Ovary (tissue), 9 donors: Measurements from ENCODE around the gene MIEF1. TPM values are rescaled to one million over a fixed set of nuclear protein-coding genes. Genes with fewer than 3 reads are reported as not detected.

Experiments used
- DNase-seq, 5 donors: peaks; one replicate each; pipeline ENCODE4 v3.0.0-alpha.2; 2019 to 2020
- H3K27ac ChIP-seq, 2 donors: fragments of 200-600 bp; one replicate each; pipeline versions ENCODE4 v1.5.1 to v1.8.0; 2019 to 2022
- H3K27me3 ChIP-seq: fragments of 200-600 bp; one replicate; pipeline ENCODE4 v1.8.0; 2022
- H3K36me3 ChIP-seq: fragments of 200-600 bp; sonication (generic); one replicate; pipeline ENCODE4 v1.5.1; 2019
- H3K4me1 ChIP-seq: one replicate; pipeline ENCODE4 v1.8.1; 2013; ENCODE audit warnings: mild to moderate bottlenecking, moderate library complexity; ENCODE audit not compliant: insufficient read depth
- H3K4me3 ChIP-seq: fragments of 200-600 bp; sonication (generic); one replicate; pipeline ENCODE4 v1.5.1; 2017
- H3K9me3 ChIP-seq, 2 donors: fragments of 200-600 bp in 1 of 2; sonication (generic) in 1 of 2; one replicate each; pipeline versions ENCODE4 v1.5.1 to v1.8.1; 2013 to 2019; ENCODE audit warnings: mild to moderate bottlenecking in 1 of 2, moderate library complexity in 1 of 2
- EP300 ChIP-seq: sonication (generic); formaldehyde crosslinking; IDR thresholded peaks from one replicate; pipeline ENCODE4 v1.6.1; 2017; ENCODE audit warnings: antibody characterized with exemption
- POLR2A ChIP-seq: fragments of 450-650 bp; IDR thresholded peaks from one replicate; pipeline ENCODE4 v1.6.1; 2017; ENCODE audit warnings: antibody characterized with exemption, mild to moderate bottlenecking, moderate library complexity
- WGBS, 3 donors: extraction: QIAGEN DNeasy Blood & Tissue Kit in 1 of 3; methylation state at CpG; one replicate each; pipeline versions ENCODE4 v1.1.5 to v1.1.7; 2013 to 2017; 5-methylcytosine and 5-hydroxymethylcytosine counted together
- intact Hi-C, 4 donors: fragments of 100-400 bp; cut with DNase I; formaldehyde crosslinking; loops; one replicate each; pipeline versions ENCODE4 v1.11.0 to v1.15.1; 2022 to 2023
- polyA plus RNA-seq, 2 donors: library from polyadenylated mRNA; stranded (reverse); fragments of 200-250 nt in 1 of 2; fragments of 350-450 nt in 1 of 2; fragmentation: Illumina TruSeq in 1 of 2; extraction: RNeasy Lipid Tissue Mini Kit (QIAGEN cat#74804) in 1 of 2; gene quantifications; one replicate each; pipeline ENCODE4 v1.2.3, GENCODE V29; 2013 to 2014
- total RNA-seq, 7 donors: library from RNA; depleted of rRNA in 2 of 7; stranded (reverse); fragments of >200 nt in 2 of 7; fragmentation: NEBNext Ultra II Directional in 3 of 7; extraction: Animal tissue kit (Norgen Biotek cat#: 25700) in 3 of 7; gene quantifications; one replicate each; pipeline versions ENCODE4 v1.1.0 to v1.2.4, GENCODE V29; 2016 to 2023
- TF ChIP-seq, protein P1 (sequence below), 3 donors: fragments of 450-650 bp in 2 of 3; fragments of 200-600 bp in 1 of 3; IDR thresholded peaks; one replicate each; pipeline versions ENCODE4 v1.5.1 to v1.8.0; 2016 to 2022; ENCODE audit warnings: antibody characterized with exemption in 3 of 3, mild to moderate bottlenecking in 1 of 3
- donor health status: DM: no; HTN: no; CAD: no; lungs with moderate emphysema.
- donor health status: DM: no; HTN: no; CAD: no.
- donor health status: Bipolar disorder and iron deficiency.
- donor health status: DM: yes; HTN: yes; CAD: no.
- donor health status: DM: no; HTN: no; CAD: no.
- donor health status: DM: yes; HTN: yes; CAD: no.

MIEF1 gene
- total and polyA plus RNA-seq, 9 donors = 11.4 to 23.9 (median 19.9) TPM

DNA sequence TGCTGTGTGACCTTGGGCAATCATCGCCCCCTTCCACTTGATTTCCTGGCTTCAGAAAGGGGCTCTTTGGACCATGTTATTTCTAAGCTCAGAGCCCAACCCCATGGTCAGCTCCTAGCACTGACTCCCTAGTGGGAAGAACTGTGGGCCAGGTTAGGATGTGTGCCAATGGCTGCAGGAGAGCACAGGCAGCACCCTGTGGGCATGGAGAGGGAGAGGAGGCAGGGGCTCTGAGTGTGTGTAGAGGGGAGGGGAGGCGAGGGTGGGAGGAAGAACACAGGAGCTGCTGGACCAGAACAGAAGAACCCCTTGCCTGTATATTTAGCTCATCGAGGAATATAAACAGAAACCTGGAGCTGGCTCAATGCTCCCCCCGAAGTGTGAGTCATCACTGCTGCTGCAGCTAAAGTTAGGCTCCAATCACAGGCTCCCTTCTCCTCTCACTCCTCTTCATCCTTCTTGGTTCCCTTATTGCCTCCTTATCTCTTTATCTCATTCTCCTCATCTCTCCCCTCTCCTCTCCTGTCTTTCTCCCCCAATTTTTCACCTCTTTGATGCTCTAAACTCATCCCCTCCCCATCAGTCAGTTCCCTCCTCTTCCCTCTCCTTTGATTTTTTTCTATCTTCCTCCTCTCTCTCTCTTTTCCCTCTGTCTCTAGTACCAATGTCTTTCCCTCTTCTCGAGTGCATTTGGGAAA, 44.9 kb downstream of the MIEF1 start:
- Histone ChIP-seq H3K4me3 (no peak overlapping the region), H3K9me3 (no peaks in the 10 kb centered on the region), H3K27ac (no peak overlapping the region), H3K27me3 (no peaks in the 10 kb centered on the region), H3K4me1 (no peaks in the 10 kb centered on the region), H3K36me3 (no peaks in the 10 kb centered on the region)
- no peak for DNase-seq
- intact Hi-C loops = loop anchor here in 1 of 4 donors (10.0 kb wide), 1 partner anchor 478 kb away; no protein-coding TSS in a partner anchor
- WGBS, 3 donors = 23 to 39% (median 29%) methylated on average over 5 of the region's 5 CpGs
- TF ChIP-seq, protein P1, sequence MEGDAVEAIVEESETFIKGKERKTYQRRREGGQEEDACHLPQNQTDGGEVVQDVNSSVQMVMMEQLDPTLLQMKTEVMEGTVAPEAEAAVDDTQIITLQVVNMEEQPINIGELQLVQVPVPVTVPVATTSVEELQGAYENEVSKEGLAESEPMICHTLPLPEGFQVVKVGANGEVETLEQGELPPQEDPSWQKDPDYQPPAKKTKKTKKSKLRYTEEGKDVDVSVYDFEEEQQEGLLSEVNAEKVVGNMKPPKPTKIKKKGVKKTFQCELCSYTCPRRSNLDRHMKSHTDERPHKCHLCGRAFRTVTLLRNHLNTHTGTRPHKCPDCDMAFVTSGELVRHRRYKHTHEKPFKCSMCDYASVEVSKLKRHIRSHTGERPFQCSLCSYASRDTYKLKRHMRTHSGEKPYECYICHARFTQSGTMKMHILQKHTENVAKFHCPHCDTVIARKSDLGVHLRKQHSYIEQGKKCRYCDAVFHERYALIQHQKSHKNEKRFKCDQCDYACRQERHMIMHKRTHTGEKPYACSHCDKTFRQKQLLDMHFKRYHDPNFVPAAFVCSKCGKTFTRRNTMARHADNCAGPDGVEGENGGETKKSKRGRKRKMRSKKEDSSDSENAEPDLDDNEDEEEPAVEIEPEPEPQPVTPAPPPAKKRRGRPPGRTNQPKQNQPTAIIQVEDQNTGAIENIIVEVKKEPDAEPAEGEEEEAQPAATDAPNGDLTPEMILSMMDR (IDR thresholded peaks at IDR 0.05) = no peak
- no peak for TF ChIP-seq EP300
- TF ChIP-seq POLR2A = no peak

DNA sequence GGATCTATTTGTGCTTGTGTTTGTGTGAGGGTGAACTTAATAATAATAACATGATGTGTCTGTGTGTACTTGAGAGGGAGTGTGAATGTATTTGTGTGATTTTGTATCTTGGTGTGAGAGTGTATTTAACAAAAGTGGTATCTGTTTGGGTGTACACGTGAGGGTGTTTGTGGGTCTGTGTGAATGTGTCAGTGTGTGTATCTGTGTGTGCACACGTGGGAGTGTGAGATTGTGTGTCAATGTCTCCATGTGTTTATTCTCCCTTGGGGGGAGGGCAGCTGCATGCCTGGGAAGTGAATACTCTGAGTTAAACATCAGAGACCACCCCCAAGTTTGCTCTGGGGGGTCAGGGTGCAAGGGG, 45.5 kb downstream of the MIEF1 start:
- Histone ChIP-seq H3K4me3 (no peak overlapping the region), H3K9me3 (no peaks in the 10 kb centered on the region), H3K27ac (no peak overlapping the region), H3K36me3 (no peaks in the 10 kb centered on the region), H3K27me3 (no peaks in the 10 kb centered on the region), H3K4me1 (no peaks in the 10 kb centered on the region)
- intact Hi-C loops = loop anchor here in 1 of 4 donors (10.0 kb wide), 1 partner anchor 477 kb away; no protein-coding TSS in a partner anchor
- WGBS, 3 donors = 23 to 32% (median 32%) methylated on average over 2 of the region's 2 CpGs
- DNase-seq = no peak
- no peak for TF ChIP-seq POLR2A
- TF ChIP-seq EP300 = no peak
- TF ChIP-seq, protein P1 (IDR thresholded peaks at IDR 0.05) = no peak

DNA sequence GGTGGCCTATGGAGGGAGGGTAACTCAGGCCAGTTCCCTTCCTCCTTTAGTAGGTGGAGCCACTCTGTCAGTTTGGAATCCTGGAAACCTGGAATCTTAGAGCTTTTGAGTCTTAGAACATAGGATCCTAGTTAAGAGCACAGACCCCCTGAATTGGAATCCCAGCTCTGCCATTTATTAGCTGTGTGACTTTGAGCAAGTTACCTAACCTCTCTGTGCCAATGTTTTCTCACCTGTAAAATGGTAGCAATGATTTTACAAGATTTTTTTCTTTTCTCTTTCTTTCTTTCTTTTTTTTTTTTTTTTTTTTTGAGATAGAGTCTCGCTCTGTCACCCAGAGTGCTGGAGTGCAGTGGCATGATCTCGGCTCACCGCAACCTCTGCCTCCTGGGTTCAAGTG, 51.3 kb downstream of the MIEF1 start:
- Histone ChIP-seq H3K9me3 (no peaks in the 10 kb centered on the region), H3K27me3 (no peaks in the 10 kb centered on the region), H3K4me1 (no peaks in the 10 kb centered on the region), H3K4me3 (no peak overlapping the region), H3K27ac (no peak overlapping the region), H3K36me3 (no peaks in the 10 kb centered on the region)
- no peak for TF ChIP-seq EP300
- TF ChIP-seq, protein P1 (IDR thresholded peaks at IDR 0.05) = no peak
- TF ChIP-seq POLR2A = no peak
- DNase-seq = no peak
- intact Hi-C loops = no loop called here
- 67 to 100% (median 80%) methylated on average over 3 of the region's 3 CpGs for WGBS, 3 donors

DNA sequence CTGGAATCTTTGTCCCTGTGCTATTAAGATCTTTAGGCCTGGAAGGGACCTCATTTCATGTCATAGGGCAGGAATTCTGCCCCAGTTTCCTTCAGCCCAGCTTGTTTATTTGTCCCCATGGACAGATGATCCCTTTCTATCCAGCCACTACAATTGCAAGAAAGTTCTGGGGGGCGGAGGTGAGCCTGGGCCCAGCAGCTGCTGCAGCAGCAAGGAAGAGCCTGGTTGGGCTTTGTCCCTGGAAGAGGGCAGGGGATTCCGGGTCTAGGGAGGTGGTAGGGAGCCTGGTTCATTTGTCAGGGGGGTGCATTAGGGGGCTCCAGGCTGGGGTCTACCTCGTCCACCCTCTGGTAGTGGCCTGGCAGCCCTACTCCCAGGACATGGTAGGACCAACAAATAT, 52.1 kb downstream of the MIEF1 start:
- no peak for DNase-seq
- H3K4me1 ChIP-seq = no peaks in the 10 kb centered on the region
- TF ChIP-seq EP300 = no peak
- no peak for TF ChIP-seq POLR2A
- TF ChIP-seq, protein P1 (IDR thresholded peaks at IDR 0.05) = no peak
- no peaks in the 10 kb centered on the region for H3K9me3 ChIP-seq
- no peak overlapping the region for H3K4me3 ChIP-seq
- no peaks in the 10 kb centered on the region for H3K36me3 ChIP-seq
- H3K27me3 ChIP-seq = no peaks in the 10 kb centered on the region
- no peak overlapping the region for H3K27ac ChIP-seq
- WGBS, 3 donors = 60 to 67% (median 62%) methylated on average over 3 of the region's 3 CpGs
- intact Hi-C loops = no loop called here
